ENCODE measurements around the gene ADORA2A.

Gene ADORA2A

GRCh38 chr22:24443668-24444067, 16.3 kb downstream of the ADORA2A start:
- in situ Hi-C loops (cut with MboI; ENCODE audit: low sequenced_read_pairs), result no loop called here

GRCh38 chr22:24444251-24444650, 16.9 kb downstream of the ADORA2A start:
- in situ Hi-C loops (cut with MboI; ENCODE audit: low sequenced_read_pairs), result no loop called here

- in situ Hi-C loops (cut with MboI; ENCODE audit: low sequenced_read_pairs), result no loop called here
These were observed 17.5 kb downstream of the ADORA2A start for GRCh38 chr22:24444729-24445466.

GRCh38 chr22:24445481-24446259, 18.3 kb downstream of the ADORA2A start:
- in situ Hi-C loops (cut with MboI; ENCODE audit: low sequenced_read_pairs), result no loop called here

GRCh38 chr22:24446260-24446611, 18.8 kb downstream of the ADORA2A start:
- in situ Hi-C loops (cut with MboI; ENCODE audit: low sequenced_read_pairs), result no loop called here

- in situ Hi-C loops (cut with MboI; ENCODE audit: low sequenced_read_pairs), result no loop called here
These were observed 23.2 kb downstream of the ADORA2A start for GRCh38 chr22:24450610-24451009.

GRCh38 chr22:24451162-24451561, 23.8 kb downstream of the ADORA2A start:
- in situ Hi-C loops (cut with MboI; ENCODE audit: low sequenced_read_pairs), result no loop called here

GRCh38 chr22:24453853-24454252, 26.5 kb downstream of the ADORA2A start:
- in situ Hi-C loops (cut with MboI; ENCODE audit: low sequenced_read_pairs), result no loop called here

- in situ Hi-C loops (cut with MboI; ENCODE audit: low sequenced_read_pairs), result no loop called here
These were observed 27.6 kb downstream of the ADORA2A start for GRCh38 chr22:24455039-24455438.

- in situ Hi-C loops (cut with MboI; ENCODE audit: low sequenced_read_pairs), result no loop called here
These were observed 28.5 kb downstream of the ADORA2A start for GRCh38 chr22:24455751-24456426.

- in situ Hi-C loops (cut with MboI; ENCODE audit: low sequenced_read_pairs), result no loop called here
These were observed 30.6 kb downstream of the ADORA2A start for GRCh38 chr22:24457894-24458420.

GRCh38 chr22:24459911-24460310, 32.5 kb downstream of the ADORA2A start:
- in situ Hi-C loops (cut with MboI; ENCODE audit: low sequenced_read_pairs), result no loop called here

GRCh38 chr22:24460418-24461089, 33.2 kb downstream of the ADORA2A start:
- in situ Hi-C loops (cut with MboI; ENCODE audit: low sequenced_read_pairs), result no loop called here

GRCh38 chr22:24463071-24463760, 35.8 kb downstream of the ADORA2A start:
- in situ Hi-C loops (cut with MboI; ENCODE audit: low sequenced_read_pairs), result no loop called here

GRCh38 chr22:24465566-24465965, 38.2 kb downstream of the ADORA2A start:
- in situ Hi-C loops (cut with MboI; ENCODE audit: low sequenced_read_pairs), result no loop called here

- in situ Hi-C loops (cut with MboI; ENCODE audit: low sequenced_read_pairs), result no loop called here
These were observed 38.6 kb downstream of the ADORA2A start for GRCh38 chr22:24465975-24466374.

- in situ Hi-C loops (cut with MboI; ENCODE audit: low sequenced_read_pairs), result no loop called here
These were observed 39.4 kb downstream of the ADORA2A start for GRCh38 chr22:24466716-24467328.

GRCh38 chr22:24467340-24467739, 39.9 kb downstream of the ADORA2A start:
- in situ Hi-C loops (cut with MboI; ENCODE audit: low sequenced_read_pairs), result no loop called here

- in situ Hi-C loops (cut with MboI; ENCODE audit: low sequenced_read_pairs), result no loop called here
These were observed 44.2 kb downstream of the ADORA2A start for GRCh38 chr22:24471570-24471969.

GRCh38 chr22:24473284-24473683, 45.9 kb downstream of the ADORA2A start:
- in situ Hi-C loops (cut with MboI; ENCODE audit: low sequenced_read_pairs), result no loop called here
